ENCODE data around the gene VMA21.
A peak's percentile ranks its signal among the peaks of the same experiment; 100 is the strongest.

VMA21 gene

GRCh38 chrX:151393514-151393913 lies 3.5 kb upstream of the VMA21 start:
- Histone ChIP-seq H3K4me1 (no peaks in the 10 kb centered on the region), H3K4me2 (ENCODE audit: low read length) (no peak overlapping the region), H3K79me2 (no peaks in the 10 kb centered on the region), H3K9me3 (ENCODE audit: control insufficient read depth, low read length) (no peaks in the 10 kb centered on the region), H3K27me3 (ENCODE audit: control insufficient read depth, insufficient read depth, low read length) (no peaks in the 10 kb centered on the region), H3K9ac (no peak overlapping the region), H3K36me3 (ENCODE audit: control insufficient read depth, insufficient read depth, low read length) (no peaks in the 10 kb centered on the region), H2AFZ (no peak overlapping the region), H3K4me3 (ENCODE audit: low read depth, low read length) (no peak overlapping the region), H3K27ac (no peak overlapping the region)
- no peak for TF ChIP-seq CTCF (IDR thresholded peaks at IDR 0.05)

GRCh38 chrX:151396042-151396824 lies 773 bp upstream of the VMA21 start:
- Histone ChIP-seq H3K27ac (peak overlapping the region; percentile 87), H3K4me1 (no peaks in the 10 kb centered on the region), H3K27me3 (ENCODE audit: control insufficient read depth, insufficient read depth, low read length) (no peaks in the 10 kb centered on the region), H3K4me2 (ENCODE audit: low read length) (peak overlapping the region; percentile 79), H3K9me3 (ENCODE audit: control insufficient read depth, low read length) (no peaks in the 10 kb centered on the region), H3K36me3 (ENCODE audit: control insufficient read depth, insufficient read depth, low read length) (no peaks in the 10 kb centered on the region), H2AFZ (peak overlapping the region; percentile 97), H3K4me3 (ENCODE audit: low read depth, low read length) (peak overlapping the region; percentile 56), H3K9ac (no peak overlapping the region), H3K79me2 (no peaks in the 10 kb centered on the region)
- TF ChIP-seq CTCF (IDR thresholded peaks at IDR 0.05), result no peak

GRCh38 chrX:151397741-151398070 lies 700 bp downstream of the VMA21 start:
- peak overlapping the region; percentile 65 for H3K4me2 ChIP-seq (ENCODE audit: low read length)
- H3K36me3 ChIP-seq (ENCODE audit: control insufficient read depth, insufficient read depth, low read length), result no peaks in the 10 kb centered on the region
- no peaks in the 10 kb centered on the region for H3K9me3 ChIP-seq (ENCODE audit: control insufficient read depth, low read length)
- no peaks in the 10 kb centered on the region for H3K79me2 ChIP-seq
- H3K4me3 ChIP-seq (ENCODE audit: low read depth, low read length), result peak overlapping the region; percentile 76
- no peak for TF ChIP-seq CTCF (IDR thresholded peaks at IDR 0.05)
- no peaks in the 10 kb centered on the region for H3K4me1 ChIP-seq
- no peak overlapping the region for H3K9ac ChIP-seq
- no peaks in the 10 kb centered on the region for H3K27me3 ChIP-seq (ENCODE audit: control insufficient read depth, insufficient read depth, low read length)
- H2AFZ ChIP-seq, result peak overlapping the region; percentile 86
- no peak overlapping the region for H3K27ac ChIP-seq

GRCh38 chrX:151398346-151398745 lies 1.3 kb downstream of the VMA21 start:
- no peaks in the 10 kb centered on the region for H3K4me1 ChIP-seq
- H3K36me3 ChIP-seq (ENCODE audit: control insufficient read depth, insufficient read depth, low read length), result no peaks in the 10 kb centered on the region
- no peaks in the 10 kb centered on the region for H3K9me3 ChIP-seq (ENCODE audit: control insufficient read depth, low read length)
- no peaks in the 10 kb centered on the region for H3K79me2 ChIP-seq
- H3K4me3 ChIP-seq (ENCODE audit: low read depth, low read length), result no peak overlapping the region
- no peaks in the 10 kb centered on the region for H3K27me3 ChIP-seq (ENCODE audit: control insufficient read depth, insufficient read depth, low read length)
- no peak for TF ChIP-seq CTCF (IDR thresholded peaks at IDR 0.05)
- H3K27ac ChIP-seq, result no peak overlapping the region
- peak overlapping the region; percentile 65 for H3K4me2 ChIP-seq (ENCODE audit: low read length)
- H3K9ac ChIP-seq, result no peak overlapping the region
- no peak overlapping the region for H2AFZ ChIP-seq

Data from parathyroid adenoma (tissue), 2 donors.